WTC11 (cell line): ENCODE measurements around the gene PHC2. TPM values are rescaled to one million over a fixed set of nuclear protein-coding genes. Genes with fewer than 3 reads are reported as not detected.

ENCODE experiments used
- ATAC-seq: fragments of 200-7000 bp; cut with Tn5 transposase; 2 replicates; pipeline ENCODE4 v1.10.0; 2021; ENCODE audit warnings: mild to moderate bottlenecking, moderate library complexity
- CTCF ChIA-PET: fragments of 300-600 bp; sonication (Branson Sonifier 250); formaldehyde crosslinking; loops from one replicate; lab custom pipeline; 2021; ENCODE audit warnings: antibody characterized with exemption; lab: Charles Lee
- POLR2A ChIA-PET: fragments of 350-600 bp; sonication (Branson Sonifier 250); formaldehyde crosslinking; loops from one replicate; lab custom pipeline; 2021; ENCODE audit warnings: antibody characterized with exemption; lab: Charles Lee
- DNase-seq: peaks from one replicate; pipeline ENCODE4 v3.0.0; 2021; ENCODE audit warnings: low spot score
- H3K27ac Mint-ChIP-seq: 2 replicates; pipeline ENCODE4 v1.8.0; 2021; ENCODE audit warnings: mixed read lengths
- H3K27me3 Mint-ChIP-seq: 2 replicates; pipeline ENCODE4 v1.8.0; 2021; ENCODE audit warnings: low read depth, mild to moderate bottlenecking, moderate library complexity, mixed read lengths
- H3K36me3 Mint-ChIP-seq: 2 replicates; pipeline ENCODE4 v1.8.0; 2021; ENCODE audit warnings: mixed read lengths
- H3K4me1 Mint-ChIP-seq: 2 replicates; pipeline ENCODE4 v1.8.0; 2022; ENCODE audit warnings: mixed read lengths
- H3K4me3 Mint-ChIP-seq: 2 replicates; pipeline ENCODE4 v1.8.0; 2021; ENCODE audit warnings: mild to moderate bottlenecking, moderate library complexity, mixed read lengths
- H3K9me3 Mint-ChIP-seq: 2 replicates; pipeline ENCODE4 v1.8.0; 2021; ENCODE audit warnings: mixed read lengths
- AFF4 ChIP-seq: sonication (generic); formaldehyde crosslinking; IDR thresholded peaks from 2 replicates; pipeline ENCODE4 v1.8.1; 2023; ENCODE audit warnings: mild to moderate bottlenecking, missing genetic modification reagents, borderline replicate concordance
- ATF3 ChIP-seq: sonication (generic); formaldehyde crosslinking; conservative IDR thresholded peaks from 2 replicates; pipeline ENCODE4 v1.8.1; 2022; ENCODE audit warnings: mild to moderate bottlenecking, missing genetic modification reagents
- CREB1 ChIP-seq: sonication (generic); formaldehyde crosslinking; IDR thresholded peaks from 2 replicates; pipeline ENCODE4 v1.8.0; 2023; ENCODE audit warnings: mild to moderate bottlenecking, missing genetic modification reagents
- HMGA2 ChIP-seq: fragments of 250-450 bp; sonication (Bioruptor Pico); IDR thresholded peaks from 2 replicates; pipeline ENCODE4 v1.4.0; 2021; ENCODE audit warnings: mild to moderate bottlenecking, moderate library complexity
- IRF2 ChIP-seq: sonication (generic); formaldehyde crosslinking; IDR thresholded peaks from 2 replicates; pipeline ENCODE4 v1.8.0; 2022; ENCODE audit warnings: low read depth, missing genetic modification reagents, borderline replicate concordance
- JAZF1 ChIP-seq: fragments of 250-450 bp; sonication (Bioruptor Pico); IDR thresholded peaks from 2 replicates; pipeline ENCODE4 v1.9.0; 2021; ENCODE audit warnings: moderate library complexity, mild to moderate bottlenecking, inconsistent platforms
- JUN ChIP-seq: sonication (generic); formaldehyde crosslinking; IDR thresholded peaks from 2 replicates; pipeline ENCODE4 v1.8.0; 2023; ENCODE audit warnings: mild to moderate bottlenecking, missing genetic modification reagents
- NFATC4 ChIP-seq: fragments of 250-450 bp; sonication (Bioruptor Pico); IDR thresholded peaks from 2 replicates; pipeline ENCODE4 v1.9.0; 2021; ENCODE audit warnings: mild to moderate bottlenecking
- NR1H2 ChIP-seq: sonication (generic); formaldehyde crosslinking; IDR thresholded peaks from 2 replicates; pipeline ENCODE4 v1.9.0; 2021; ENCODE audit warnings: mild to moderate bottlenecking, moderate library complexity, missing genetic modification reagents
- PRDM15 ChIP-seq: sonication (generic); formaldehyde crosslinking; IDR thresholded peaks from 2 replicates; pipeline ENCODE4 v1.8.0; 2022; ENCODE audit warnings: missing genetic modification reagents
- RELA ChIP-seq: sonication (generic); formaldehyde crosslinking; IDR thresholded peaks from 2 replicates; pipeline ENCODE4 v1.8.1; 2022; ENCODE audit warnings: missing genetic modification reagents, mild to moderate bottlenecking, borderline replicate concordance
- SMAD4 ChIP-seq: sonication (generic); formaldehyde crosslinking; IDR thresholded peaks from 2 replicates; pipeline ENCODE4 v1.8.0; 2022; ENCODE audit warnings: mild to moderate bottlenecking, missing genetic modification reagents
- SP1 ChIP-seq: sonication (generic); formaldehyde crosslinking; conservative IDR thresholded peaks from 2 replicates; pipeline ENCODE4 v1.8.1; 2022; ENCODE audit warnings: missing genetic modification reagents
- ZBTB21 ChIP-seq: sonication (generic); formaldehyde crosslinking; IDR thresholded peaks from 2 replicates; pipeline ENCODE4 v1.8.1; 2023; ENCODE audit warnings: mild to moderate bottlenecking, missing genetic modification reagents, borderline replicate concordance
- ZBTB43 ChIP-seq: sonication (generic); formaldehyde crosslinking; IDR thresholded peaks from 2 replicates; pipeline ENCODE4 v1.8.1; 2023; ENCODE audit warnings: mild to moderate bottlenecking, missing genetic modification reagents
- ZNF121 ChIP-seq: sonication (generic); formaldehyde crosslinking; IDR thresholded peaks from 2 replicates; pipeline ENCODE4 v1.8.0; 2023; ENCODE audit warnings: missing genetic modification reagents
- ZNF263 ChIP-seq: sonication (generic); formaldehyde crosslinking; IDR thresholded peaks from 2 replicates; pipeline ENCODE4 v1.8.1; 2022; ENCODE audit warnings: low read depth, mild to moderate bottlenecking, moderate library complexity, missing genetic modification reagents
- ZNF512 ChIP-seq: sonication (generic); formaldehyde crosslinking; IDR thresholded peaks from 2 replicates; pipeline ENCODE4 v1.8.1; 2022; ENCODE audit warnings: missing genetic modification reagents, borderline replicate concordance
- total RNA-seq: library from RNA; stranded (reverse); gene quantifications from 3 replicates; pipeline ENCODE4 v1.2.3, GENCODE V29; 2021
- TF ChIP-seq, protein P1 (sequence below): sonication (generic); formaldehyde crosslinking; IDR thresholded peaks from 2 replicates; pipeline ENCODE4 v1.8.0; 2023; ENCODE audit warnings: missing genetic modification reagents
- TF ChIP-seq, protein P2 (sequence below): sonication (generic); formaldehyde crosslinking; IDR thresholded peaks from 2 replicates; pipeline ENCODE4 v1.8.1; 2022; ENCODE audit warnings: mild to moderate bottlenecking, missing genetic modification reagents, moderate library complexity, borderline replicate concordance

Gene PHC2
- total RNA-seq, 1 experiment from 2014 or later = 7.0 TPM

DNA sequence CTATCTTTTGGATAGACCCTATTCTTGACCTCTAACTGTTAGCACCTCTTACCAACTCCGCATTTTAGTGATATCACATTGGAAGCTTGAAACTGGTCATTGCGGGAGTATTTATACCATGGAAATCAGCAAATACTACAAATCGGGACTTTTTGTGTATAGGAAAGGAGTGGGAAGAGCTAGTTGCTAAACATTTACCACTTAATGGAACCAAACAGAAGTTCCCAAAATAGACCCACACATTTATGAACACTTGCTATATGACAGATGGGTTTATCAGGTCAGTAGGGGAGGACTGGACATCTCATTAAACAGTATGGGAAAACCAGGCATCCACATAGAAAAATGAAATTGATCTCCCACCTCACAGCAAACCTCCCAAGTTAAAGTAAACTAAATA lies 29.4 kb downstream of the PHC2 start:
- ChIA-PET CTCF (interaction anchor here (0.9 kb wide), 1 partner anchor 22 kb away, joined by 3 read pairs; no protein-coding TSS in a partner anchor), POLR2A (no interaction called here)
- Mint-ChIP-seq H3K4me1 (0 out of 2 replicates have a peak, but pooled peaks cover 5% of the 10 kb centered on the region), H3K36me3 (no peaks in the 10 kb centered on the region), H3K27me3 (no peaks in the 10 kb centered on the region), H3K4me3 (no peak overlapping the region), H3K9me3 (peaks cover 11% of the 10 kb centered on the region; the same call in 1 of the 2 replicates), H3K27ac (no peak overlapping the region)
- TF ChIP-seq SMAD4 (CRISPR knock-in tag) (no peak), NFATC4 (CRISPR knock-in tag) (no peak)
- TF ChIP-seq, protein P1, sequence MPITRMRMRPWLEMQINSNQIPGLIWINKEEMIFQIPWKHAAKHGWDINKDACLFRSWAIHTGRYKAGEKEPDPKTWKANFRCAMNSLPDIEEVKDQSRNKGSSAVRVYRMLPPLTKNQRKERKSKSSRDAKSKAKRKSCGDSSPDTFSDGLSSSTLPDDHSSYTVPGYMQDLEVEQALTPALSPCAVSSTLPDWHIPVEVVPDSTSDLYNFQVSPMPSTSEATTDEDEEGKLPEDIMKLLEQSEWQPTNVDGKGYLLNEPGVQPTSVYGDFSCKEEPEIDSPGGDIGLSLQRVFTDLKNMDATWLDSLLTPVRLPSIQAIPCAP (CRISPR knock-in tag) = no peak
- ATAC-seq (no peak), DNase-seq (no peak)

- POLR2A ChIA-PET = no interaction called here
- TF ChIP-seq CREB1 = no peak
- TF ChIP-seq NR1H2 (CRISPR knock-in tag) = no peak
- no peak for TF ChIP-seq ZBTB43 (CRISPR knock-in tag)
- no peak for TF ChIP-seq ZNF263 (CRISPR knock-in tag)
- no peak for TF ChIP-seq ZBTB21 (CRISPR knock-in tag)
- no peak for TF ChIP-seq HMGA2 (CRISPR knock-in tag)
- TF ChIP-seq JAZF1 = no peak
- TF ChIP-seq IRF2 = no peak
- no peak for TF ChIP-seq ZNF121
- no peak for TF ChIP-seq JUN (CRISPR knock-in tag)
- no peak for TF ChIP-seq RELA (CRISPR knock-in tag)
- TF ChIP-seq, protein P2, sequence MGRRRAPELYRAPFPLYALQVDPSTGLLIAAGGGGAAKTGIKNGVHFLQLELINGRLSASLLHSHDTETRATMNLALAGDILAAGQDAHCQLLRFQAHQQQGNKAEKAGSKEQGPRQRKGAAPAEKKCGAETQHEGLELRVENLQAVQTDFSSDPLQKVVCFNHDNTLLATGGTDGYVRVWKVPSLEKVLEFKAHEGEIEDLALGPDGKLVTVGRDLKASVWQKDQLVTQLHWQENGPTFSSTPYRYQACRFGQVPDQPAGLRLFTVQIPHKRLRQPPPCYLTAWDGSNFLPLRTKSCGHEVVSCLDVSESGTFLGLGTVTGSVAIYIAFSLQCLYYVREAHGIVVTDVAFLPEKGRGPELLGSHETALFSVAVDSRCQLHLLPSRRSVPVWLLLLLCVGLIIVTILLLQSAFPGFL (CRISPR knock-in tag) = no peak
- no peak for TF ChIP-seq ZNF512 (CRISPR knock-in tag)
- no peak for TF ChIP-seq ATF3 (CRISPR knock-in tag)
- TF ChIP-seq NFATC4 (CRISPR knock-in tag) = no peak
- TF ChIP-seq SP1 (CRISPR knock-in tag) = no peak
- TF ChIP-seq AFF4 = no peak
- TF ChIP-seq PRDM15 (CRISPR knock-in tag) = no peak
- DNase-seq = no peak
- Mint-ChIP-seq H3K9me3 (peaks cover 8% of the 10 kb centered on the region; the same call in 1 of the 2 replicates), H3K36me3 (no peaks in the 10 kb centered on the region), H3K4me1 (0 out of 2 replicates have a peak, but pooled peaks cover 5% of the 10 kb centered on the region), H3K4me3 (no peak overlapping the region), H3K27me3 (no peaks in the 10 kb centered on the region), H3K27ac (no peak overlapping the region)
- CTCF ChIA-PET = interaction anchor here (0.6 kb wide), 1 partner anchor 56 kb away, joined by 3 read pairs; no protein-coding TSS in a partner anchor
- no peak for ATAC-seq
Measured at GRCh38 chr1:33400153-33400911, 30.6 kb downstream of the PHC2 start.
